Skeletal muscle satellite cell (primary cell): ENCODE results near the gene SMCO4.

Experiments
- H3K27me3 ChIP-seq: 2 replicates; pipeline ENCODE4 v1.7.0; 2013; ENCODE audit warnings: low read length; ENCODE audit not compliant: control insufficient read depth, insufficient read depth
- H3K36me3 ChIP-seq: 2 replicates; pipeline ENCODE4 v1.7.0; 2013; ENCODE audit warnings: mild to moderate bottlenecking, control low read depth, low read length; ENCODE audit not compliant: insufficient read depth
- H3K4me1 ChIP-seq: 2 replicates; pipeline ENCODE4 v1.7.0; 2013; ENCODE audit warnings: low read length; ENCODE audit not compliant: control insufficient read depth, insufficient read depth
- H3K4me2 ChIP-seq: 2 replicates; pipeline ENCODE4 v1.7.0; 2013; ENCODE audit warnings: mild to moderate bottlenecking, low read length
- H3K4me3 ChIP-seq: 2 replicates; pipeline ENCODE4 v1.7.0; 2013; ENCODE audit warnings: low read length
- H3K9ac ChIP-seq: 2 replicates; pipeline ENCODE4 v1.7.0; 2013; ENCODE audit warnings: mild to moderate bottlenecking, low read depth, low read length, moderate library complexity
- H3K9me3 ChIP-seq: replicated peaks from 2 replicates; pipeline ENCODE4 v1.7.0; 2013; ENCODE audit warnings: mild to moderate bottlenecking, control low read depth, low read length

The SMCO4 gene

GRCh38 chr11:93526346-93526633 lies 16.9 kb downstream of the SMCO4 start:
- H3K27me3 ChIP-seq: no peaks in the 10 kb centered on the region
- H3K4me2 ChIP-seq: no peak overlapping the region
- no peaks in the 10 kb centered on the region for H3K36me3 ChIP-seq
- no peak overlapping the region for H3K4me3 ChIP-seq
- H3K9me3 ChIP-seq: no peaks in the 10 kb centered on the region
- peaks cover 35% of the 10 kb centered on the region for H3K4me1 ChIP-seq
- no peak overlapping the region for H3K9ac ChIP-seq

- H3K4me2 ChIP-seq: no peak overlapping the region
- H3K4me1 ChIP-seq: peaks cover 35% of the 10 kb centered on the region
- H3K36me3 ChIP-seq: no peaks in the 10 kb centered on the region
- no peak overlapping the region for H3K4me3 ChIP-seq
- H3K9ac ChIP-seq: no peak overlapping the region
- H3K9me3 ChIP-seq: no peaks in the 10 kb centered on the region
- H3K27me3 ChIP-seq: no peaks in the 10 kb centered on the region
Observed at GRCh38 chr11:93525601-93526345, 17.4 kb downstream of the SMCO4 start.

GRCh38 chr11:93524858-93525257 lies 18.3 kb downstream of the SMCO4 start:
- no peak overlapping the region for H3K4me3 ChIP-seq
- no peaks in the 10 kb centered on the region for H3K27me3 ChIP-seq
- peaks cover 26% of the 10 kb centered on the region for H3K4me1 ChIP-seq
- H3K9ac ChIP-seq: no peak overlapping the region
- no peak overlapping the region for H3K4me2 ChIP-seq
- H3K36me3 ChIP-seq: no peaks in the 10 kb centered on the region
- H3K9me3 ChIP-seq: no peaks in the 10 kb centered on the region

- Histone ChIP-seq H3K4me1 (peaks cover 19% of the 10 kb centered on the region), H3K9ac (no peak overlapping the region), H3K4me3 (no peak overlapping the region), H3K4me2 (no peak overlapping the region), H3K27me3 (no peaks in the 10 kb centered on the region), H3K36me3 (no peaks in the 10 kb centered on the region), H3K9me3 (no peaks in the 10 kb centered on the region)
Observed at GRCh38 chr11:93524173-93524536, 19.0 kb downstream of the SMCO4 start.

GRCh38 chr11:93520726-93521509 lies 22.3 kb downstream of the SMCO4 start:
- H3K4me1 ChIP-seq: peaks cover 5% of the 10 kb centered on the region
- no peaks in the 10 kb centered on the region for H3K36me3 ChIP-seq

GRCh38 chr11:93519179-93519578 lies 24.0 kb downstream of the SMCO4 start:
- Histone ChIP-seq H3K4me2 (no peak overlapping the region), H3K4me1 (no peaks in the 10 kb centered on the region), H3K4me3 (no peak overlapping the region), H3K36me3 (no peaks in the 10 kb centered on the region), H3K9me3 (no peaks in the 10 kb centered on the region), H3K27me3 (no peaks in the 10 kb centered on the region), H3K9ac (no peak overlapping the region)

More at GRCh38 chr11:93520726-93521509, 22.3 kb downstream of the SMCO4 start:
- no peak overlapping the region for H3K9ac ChIP-seq
- no peaks in the 10 kb centered on the region for H3K9me3 ChIP-seq
- no peak overlapping the region for H3K4me2 ChIP-seq
- H3K27me3 ChIP-seq: no peaks in the 10 kb centered on the region
- H3K4me3 ChIP-seq: no peak overlapping the region

- H3K4me3 ChIP-seq: no peak overlapping the region
- no peaks in the 10 kb centered on the region for H3K4me1 ChIP-seq
- H3K9me3 ChIP-seq: no peaks in the 10 kb centered on the region
- H3K27me3 ChIP-seq: no peaks in the 10 kb centered on the region
- H3K4me2 ChIP-seq: no peak overlapping the region
- H3K36me3 ChIP-seq: no peaks in the 10 kb centered on the region
- H3K9ac ChIP-seq: no peak overlapping the region
Observed at GRCh38 chr11:93518081-93518480, 25.1 kb downstream of the SMCO4 start.

GRCh38 chr11:93517611-93518010 lies 25.6 kb downstream of the SMCO4 start:
- no peak overlapping the region for H3K4me2 ChIP-seq
- H3K9ac ChIP-seq: no peak overlapping the region
- no peaks in the 10 kb centered on the region for H3K4me1 ChIP-seq
- H3K9me3 ChIP-seq: no peaks in the 10 kb centered on the region
- H3K27me3 ChIP-seq: no peaks in the 10 kb centered on the region
- H3K36me3 ChIP-seq: no peaks in the 10 kb centered on the region
- no peak overlapping the region for H3K4me3 ChIP-seq

- H3K4me2 ChIP-seq: no peak overlapping the region
- no peak overlapping the region for H3K4me3 ChIP-seq
- no peaks in the 10 kb centered on the region for H3K9me3 ChIP-seq
- H3K27me3 ChIP-seq: no peaks in the 10 kb centered on the region
- no peaks in the 10 kb centered on the region for H3K36me3 ChIP-seq
- H3K9ac ChIP-seq: no peak overlapping the region
- H3K4me1 ChIP-seq: no peaks in the 10 kb centered on the region
Observed at GRCh38 chr11:93517041-93517440, 26.1 kb downstream of the SMCO4 start.

GRCh38 chr11:93515441-93516025 lies 27.7 kb downstream of the SMCO4 start:
- H3K4me1 ChIP-seq: no peaks in the 10 kb centered on the region
- no peaks in the 10 kb centered on the region for H3K27me3 ChIP-seq
- no peak overlapping the region for H3K4me2 ChIP-seq
- H3K36me3 ChIP-seq: no peaks in the 10 kb centered on the region
- no peak overlapping the region for H3K9ac ChIP-seq
- no peak overlapping the region for H3K4me3 ChIP-seq
- H3K9me3 ChIP-seq: no peaks in the 10 kb centered on the region

GRCh38 chr11:93514712-93515111 lies 28.5 kb downstream of the SMCO4 start:
- Histone ChIP-seq H3K9me3 (no peaks in the 10 kb centered on the region), H3K36me3 (no peaks in the 10 kb centered on the region), H3K27me3 (no peaks in the 10 kb centered on the region), H3K4me3 (no peak overlapping the region), H3K9ac (no peak overlapping the region), H3K4me2 (no peak overlapping the region), H3K4me1 (no peaks in the 10 kb centered on the region)
